HepG2 (cell line): ENCODE data around the gene TST. TPM values are rescaled to one million over a fixed set of nuclear protein-coding genes. Genes with fewer than 3 reads are reported as not detected.

Experiments used
- ATAC-seq: fragments of 200-7000 bp; cut with Tn5 transposase; 3 replicates; pipeline ENCODE4 v1.9.1; 2020; ENCODE audit warnings: mild to moderate bottlenecking, moderate library complexity
- BruUV-seq: library from RNA; stranded (reverse); fragments of 400-500 nt; replicated peaks from 2 replicates; lab custom pipeline; 2021; lab: Mats Ljungman, UMichigan
- CTCF ChIA-PET: fragments of 300-600 bp; formaldehyde crosslinking; extraction: SDS; loops from one replicate; lab custom pipeline; 2021; ENCODE audit warnings: low total read pairs, inconsistent platforms, low intra/inter-chr PET ratio; lab: Yijun Ruan, JAX
- POLR2A ChIA-PET: fragments of 350-600 bp; sonication (Branson Sonifier 250); formaldehyde crosslinking; loops from one replicate; lab custom pipeline; 2020; ENCODE audit warnings: antibody characterized with exemption, inconsistent platforms; lab: Yijun Ruan, JAX
- DNase-seq: peaks from one replicate; pipeline ENCODE4 v3.0.0-alpha.2; 2015; ENCODE audit warnings: low spot score
- FAIRE-seq: peaks from 3 replicates; lab custom pipeline; 2011; peaks lifted over from hg19 to GRCh38; lab: Jason Lieb, UNC
- H2AFZ ChIP-seq: one replicate; pipeline ENCODE4 v1.6.1; 2011; ENCODE audit warnings: low read length, inconsistent platforms
- H3K27ac ChIP-seq: fragments of 300-600 bp; 3 replicates; pipeline ENCODE4 v1.8.0; 2011; ENCODE audit warnings: mixed run types, mild to moderate bottlenecking, mixed read lengths, low read length, inconsistent platforms; ENCODE audit not compliant: insufficient read depth; ENCODE audit errors: extremely low read length
- H3K27me3 ChIP-seq, 2 experiments: fragments of 200-600 bp in 1 of 2; 2 replicates in 1 of 2; 3 replicates in 1 of 2; pipeline versions ENCODE4 v1.6.0 to v1.8.0; 2011; ENCODE audit warnings: low read length in 2 of 2, mild to moderate bottlenecking in 2 of 2, moderate library complexity in 2 of 2, inconsistent platforms in 1 of 2; ENCODE audit not compliant: insufficient read depth in 2 of 2, control insufficient read depth in 1 of 2
- H3K36me3 ChIP-seq, 2 experiments: fragments of 200-600 bp in 1 of 2; replicated peaks in 1 of 2; 2 replicates in 1 of 2; 3 replicates in 1 of 2; pipeline versions ENCODE4 v1.5.1 to v1.8.0; 2011; ENCODE audit warnings: low read length in 2 of 2, inconsistent platforms in 1 of 2; ENCODE audit not compliant: insufficient read depth in 2 of 2, control insufficient read depth in 1 of 2
- H3K4me1 ChIP-seq: 2 replicates; pipeline ENCODE4 v1.5.1; 2012; ENCODE audit warnings: low read length, inconsistent platforms; ENCODE audit not compliant: insufficient read depth
- H3K4me2 ChIP-seq: 2 replicates; pipeline ENCODE4 v1.6.0; 2011; ENCODE audit warnings: low read depth, low read length, inconsistent platforms
- H3K4me3 ChIP-seq, 3 experiments: fragments of 200-600 bp in 1 of 3; sonication (generic), shearing (Covaris generic) in 1 of 3; replicated peaks in 1 of 3; 2 replicates each; pipeline ENCODE4 v1.5.1; 2011 to 2016; ENCODE audit warnings: low read length in 3 of 3, inconsistent platforms in 2 of 3, low read depth in 2 of 3, mild to moderate bottlenecking in 2 of 3, control low read depth in 1 of 3, mixed read lengths in 1 of 3; ENCODE audit not compliant: insufficient read depth in 1 of 3
- H3K79me2 ChIP-seq: one replicate; pipeline ENCODE4 v1.6.1; 2011; ENCODE audit warnings: low read length, inconsistent platforms; ENCODE audit not compliant: insufficient read depth
- H3K9ac ChIP-seq: 2 replicates; pipeline ENCODE4 v1.6.0; 2011; ENCODE audit warnings: mild to moderate bottlenecking, low read depth, low read length, inconsistent platforms; ENCODE audit not compliant: insufficient read depth
- H3K9me3 ChIP-seq: 2 replicates; pipeline ENCODE4 v1.5.1; 2012; ENCODE audit warnings: mild to moderate bottlenecking, low read length
- H4K20me1 ChIP-seq: 2 replicates; pipeline ENCODE4 v1.6.0; 2011; ENCODE audit warnings: inconsistent platforms, mild to moderate bottlenecking, low read length, moderate library complexity; ENCODE audit not compliant: insufficient read depth
- ATF1 ChIP-seq: IDR thresholded peaks from 2 replicates; pipeline ENCODE4 v1.6.1; 2016; ENCODE audit warnings: mild to moderate bottlenecking, control low read depth
- ATF7-NPFF ChIP-seq: sonication (generic); formaldehyde crosslinking; IDR thresholded peaks from 2 replicates; pipeline ENCODE4 v1.8.1; 2023; ENCODE audit warnings: mild to moderate bottlenecking, low read depth, missing genetic modification reagents, moderate library complexity
- ATRX ChIP-seq: sonication (generic); formaldehyde crosslinking; IDR thresholded peaks from 2 replicates; pipeline ENCODE4 v1.4.0; 2020; ENCODE audit warnings: missing genetic modification reagents, borderline replicate concordance
- CBX2 ChIP-seq, 2 experiments: fragments of 200-600 bp in 1 of 2; sonication (generic); formaldehyde crosslinking in 1 of 2; IDR thresholded peaks; 2 replicates each; pipeline versions ENCODE4 v1.7.0 to v1.8.1; 2018 to 2022; ENCODE audit warnings: low read depth in 2 of 2, low read length in 1 of 2, mild to moderate bottlenecking in 1 of 2, missing genetic modification reagents in 1 of 2
- CHD4 ChIP-seq: fragments of 200-600 bp; sonication (generic); IDR thresholded peaks from 2 replicates; pipeline ENCODE4 v1.7.0; 2017; ENCODE audit warnings: mild to moderate bottlenecking, low read length, borderline replicate concordance
- DNMT1 ChIP-seq: sonication (generic); formaldehyde crosslinking; IDR thresholded peaks from 2 replicates; pipeline ENCODE4 v1.5.1; 2020; ENCODE audit warnings: mild to moderate bottlenecking, missing genetic modification reagents
- DRAP1 ChIP-seq: IDR thresholded peaks from 2 replicates; pipeline ENCODE4 v1.6.1; 2016; ENCODE audit warnings: missing genetic modification reagents, missing compliant biosample characterization
- E2F1 ChIP-seq: sonication (generic); formaldehyde crosslinking; IDR thresholded peaks from 2 replicates; pipeline ENCODE4 v1.5.0; 2020; ENCODE audit warnings: missing genetic modification reagents
- FLYWCH1 ChIP-seq: sonication (generic); formaldehyde crosslinking; IDR thresholded peaks from 2 replicates; pipeline ENCODE4 v1.8.1; 2023; ENCODE audit warnings: mild to moderate bottlenecking, missing genetic modification reagents
- HDAC2 ChIP-seq: sonication (generic); formaldehyde crosslinking; IDR thresholded peaks from 2 replicates; pipeline ENCODE4 v1.4.0; 2020; ENCODE audit warnings: missing genetic modification reagents
- IKZF5 ChIP-seq: IDR thresholded peaks from 2 replicates; pipeline ENCODE4 v1.6.1; 2018; ENCODE audit warnings: missing genetic modification reagents, mild to moderate bottlenecking, missing compliant biosample characterization
- KDM3A ChIP-seq: IDR thresholded peaks from 2 replicates; pipeline ENCODE4 v1.6.1; 2018; ENCODE audit warnings: low read depth, missing compliant biosample characterization
- MTERF4 ChIP-seq: sonication (generic); formaldehyde crosslinking; IDR thresholded peaks from 2 replicates; pipeline ENCODE4 v1.8.0; 2023; ENCODE audit warnings: mild to moderate bottlenecking, missing genetic modification reagents
- NAIF1 ChIP-seq: sonication (generic); formaldehyde crosslinking; IDR thresholded peaks from 2 replicates; pipeline ENCODE4 v1.5.0; 2020; ENCODE audit warnings: mild to moderate bottlenecking, missing genetic modification reagents, borderline replicate concordance
- PITX1 ChIP-seq: sonication (generic); formaldehyde crosslinking; IDR thresholded peaks from 2 replicates; pipeline ENCODE4 v1.5.1; 2020; ENCODE audit warnings: mild to moderate bottlenecking, missing genetic modification reagents
- RELA ChIP-seq: sonication (generic); formaldehyde crosslinking; IDR thresholded peaks from 2 replicates; pipeline ENCODE4 v1.4.0; 2020; ENCODE audit warnings: missing genetic modification reagents
- U2AF2 ChIP-seq: fragments of 200-400 bp; formaldehyde crosslinking; IDR thresholded peaks from 2 replicates; pipeline ENCODE4 v1.6.1; 2017; ENCODE audit warnings: low read depth, mild to moderate bottlenecking, low read length
- ZNF441 ChIP-seq: sonication (generic); formaldehyde crosslinking; IDR thresholded peaks from 2 replicates; pipeline ENCODE4 v1.7.0; 2021; ENCODE audit warnings: missing genetic modification reagents, borderline replicate concordance
- ZNF572 ChIP-seq: sonication (generic); formaldehyde crosslinking; IDR thresholded peaks from 2 replicates; pipeline ENCODE4 v1.5.1; 2020; ENCODE audit warnings: mild to moderate bottlenecking, missing genetic modification reagents
- ZNF737 ChIP-seq: sonication (generic); formaldehyde crosslinking; IDR thresholded peaks from 2 replicates; pipeline ENCODE4 v1.5.0; 2020; ENCODE audit warnings: missing genetic modification reagents, mild to moderate bottlenecking, borderline replicate concordance
- ZNF781 ChIP-seq: sonication (generic); formaldehyde crosslinking; IDR thresholded peaks from 2 replicates; pipeline ENCODE4 v1.5.1; 2020; ENCODE audit warnings: borderline replicate concordance, mild to moderate bottlenecking, missing genetic modification reagents; ENCODE audit errors: not compliant biosample characterization
- WGBS: methylation state at CpG from one replicate; pipeline ENCODE4 v1.1.6; 2017; ENCODE audit warnings: low lambda C conversion rate; 5-methylcytosine and 5-hydroxymethylcytosine counted together
- in situ Hi-C: cut with HindIII; loops from 2 replicates; pipeline ENCODE4 v1.10.0; 2017; ENCODE audit warnings: low pct_unique_long_range_greater_than_20kb; ENCODE audit not compliant: extremely low pct_ligation_motif_present
- intact Hi-C: fragments of 100-400 bp; cut with micrococcal nuclease; formaldehyde crosslinking; loops from one replicate; pipeline ENCODE4 v1.10.0; 2022; ENCODE audit not compliant: unreplicated experiment
- polyA plus RNA-seq, 8 experiments: library from polyadenylated mRNA; depleted of rRNA in 3 of 8; stranded (reverse) in 7 of 8; unstranded in 1 of 8; fragments of >200 nt; fragmentation: Illumina TruSeq in 4 of 8; extraction: Trizol in 4 of 8; gene quantifications; 2 replicates each; pipeline versions ENCODE4 v1.2.1 to v1.2.3, GENCODE V29; 2011 to 2016; ENCODE audit warnings: low read depth in 4 of 8, missing spikeins in 1 of 8, mixed read lengths in 1 of 8; ENCODE audit not compliant: insufficient read depth in 1 of 8
- total RNA-seq, 5 experiments: library from RNA; depleted of rRNA; stranded (reverse); fragments of >200 nt; fragmentation: Illumina TruSeq; extraction: Trizol; gene quantifications; 2 replicates each; pipeline ENCODE4 v1.2.3, GENCODE V29; 2016; ENCODE audit warnings: low read depth in 1 of 5

The TST gene
- total and polyA plus RNA-seq, 2 of the 13 experiments (the other 11 are each of a cell fraction or from before 2014, with no cell fraction given): 44.6 to 63.6 TPM

- no peak for FAIRE-seq
- CTCF ChIA-PET: interaction anchor here (1.8 kb wide), 1 partner anchor 26 kb away, joined by 7 read pairs; no protein-coding TSS in a partner anchor
- H3K27ac ChIP-seq: peak overlapping the region; percentile 88
- TF ChIP-seq ZNF781 (CRISPR knock-in tag) (no peak), KDM3A (CRISPR knock-in tag) (peak; percentile 35; the same call in 1 of the 2 replicates), ZNF441 (CRISPR knock-in tag) (0 out of 2 replicates have a peak, but pooled peaks have one; percentile 30), PITX1 (no peak), HDAC2 (CRISPR knock-in tag) (no peak), ATRX (no peak), ATF1 (no peak), CHD4 (no peak), IKZF5 (CRISPR knock-in tag) (no peak), NAIF1 (CRISPR knock-in tag) (no peak), ATF7-NPFF (CRISPR knock-in tag) (no peak), MTERF4 (CRISPR knock-in tag) (no peak), FLYWCH1 (CRISPR knock-in tag) (no peak), U2AF2 (no peak), RELA (no peak), ZNF572 (CRISPR knock-in tag) (no peak), ZNF737 (CRISPR knock-in tag) (no peak), DNMT1 (CRISPR knock-in tag) (0 out of 2 replicates have a peak, but pooled peaks have one; percentile 36), DRAP1 (CRISPR knock-in tag) (no peak), E2F1 (CRISPR knock-in tag) (no peak), CBX2 (IDR thresholded peaks at IDR 0.05; ENCODE audit: low read depth, low read length) (no peak), CBX2 (CRISPR knock-in tag; IDR thresholded peaks at IDR 0.05; ENCODE audit: low read depth) (no peak)
Observed at GRCh38 chr22:37018086-37018814, 997 bp downstream of the TST start.

More at GRCh38 chr22:37018086-37018814, 997 bp downstream of the TST start:
- in situ Hi-C loops (no loop called here), intact Hi-C loops (no loop called here)
- no peaks in the 10 kb centered on the region; a peak in 1 of 5 replicates for H3K27me3 ChIP-seq
- no peaks in the 10 kb centered on the region for H3K9me3 ChIP-seq
- H3K79me2 ChIP-seq: peaks cover 61% of the 10 kb centered on the region
- WGBS: 28% methylated on average over 9 of the region's 45 CpGs
- H3K36me3 ChIP-seq: peaks cover 5 to 17% of the 10 kb centered on the region in 2 experiments
- H3K4me3 ChIP-seq: peak overlapping the region; percentile 86 to 94 (median 92)
- POLR2A ChIA-PET: interaction anchor here (0.8 to 11.6 kb wide), 7 partner anchors 13 to 41 kb away, joined by 3 to 383 read pairs (median 6); partner anchors contain the start of gene KCTD17
- no TSS peak for BruUV-seq
- peak overlapping the region; percentile 91 for H3K4me2 ChIP-seq
- H3K4me1 ChIP-seq: peaks cover 75% of the 10 kb centered on the region
- peaks cover 29% of the 10 kb centered on the region for H4K20me1 ChIP-seq
- H2AFZ ChIP-seq: no peak overlapping the region
- peak overlapping the region; percentile 95 for H3K9ac ChIP-seq
- DNase-seq (no peak), ATAC-seq (peak; percentile 1; the same call in 2 of the 3 replicates)
